Fibroblast of pulmonary artery (primary cell): ENCODE results near the gene SLU7.

Experiments used
- DNase-seq: peaks from one replicate; pipeline ENCODE4 v3.0.0-alpha.2; 2010; ENCODE audit warnings: low read depth
- H3K4me3 ChIP-seq: replicated peaks from 2 replicates; pipeline ENCODE4 v1.5.1; 2011; ENCODE audit warnings: low read depth, mild to moderate bottlenecking, control low read depth, low read length, moderate library complexity
- CTCF ChIP-seq: IDR thresholded peaks from 2 replicates; pipeline ENCODE4 v1.5.1; 2011; ENCODE audit warnings: mild to moderate bottlenecking, control low read depth, low read length, inconsistent platforms; ENCODE audit errors: missing control alignments

SLU7 gene

GRCh38 chr5:160390787-160391696 is 27.8 kb downstream of the SLU7 start:
- no peak overlapping the region for H3K4me3 ChIP-seq
- peak; percentile 50 for DNase-seq
- TF ChIP-seq CTCF = peak; percentile 47

GRCh38 chr5:160387445-160387844 is 31.4 kb downstream of the SLU7 start:
- no peak for TF ChIP-seq CTCF
- no peak for DNase-seq
- H3K4me3 ChIP-seq = no peak overlapping the region

- no peak overlapping the region for H3K4me3 ChIP-seq
- no peak for DNase-seq
- TF ChIP-seq CTCF = no peak
Observed at GRCh38 chr5:160385496-160385895, 33.4 kb downstream of the SLU7 start.

GRCh38 chr5:160384681-160385080 is 34.2 kb downstream of the SLU7 start:
- no peak for TF ChIP-seq CTCF

GRCh38 chr5:160382346-160382745 is 36.5 kb downstream of the SLU7 start:
- no peak overlapping the region for H3K4me3 ChIP-seq
- TF ChIP-seq CTCF = no peak
- DNase-seq = no peak

More at GRCh38 chr5:160384681-160385080, 34.2 kb downstream of the SLU7 start:
- H3K4me3 ChIP-seq = no peak overlapping the region
- DNase-seq = no peak

- no peak for TF ChIP-seq CTCF
- H3K4me3 ChIP-seq = no peak overlapping the region
- no peak for DNase-seq
Observed at GRCh38 chr5:160380041-160380440, 38.8 kb downstream of the SLU7 start.

GRCh38 chr5:160379511-160379910 is 39.4 kb downstream of the SLU7 start:
- DNase-seq = no peak
- H3K4me3 ChIP-seq = no peak overlapping the region
- no peak for TF ChIP-seq CTCF
